Measurements from ENCODE around the gene XPO6. TPM values are rescaled to one million over a fixed set of nuclear protein-coding genes. Genes with fewer than 3 reads are reported as not detected.

Gene XPO6
- total and polyA plus RNA-seq, 3 donors from 2014 or later = 216 to 283 (median 238) TPM

DNA sequence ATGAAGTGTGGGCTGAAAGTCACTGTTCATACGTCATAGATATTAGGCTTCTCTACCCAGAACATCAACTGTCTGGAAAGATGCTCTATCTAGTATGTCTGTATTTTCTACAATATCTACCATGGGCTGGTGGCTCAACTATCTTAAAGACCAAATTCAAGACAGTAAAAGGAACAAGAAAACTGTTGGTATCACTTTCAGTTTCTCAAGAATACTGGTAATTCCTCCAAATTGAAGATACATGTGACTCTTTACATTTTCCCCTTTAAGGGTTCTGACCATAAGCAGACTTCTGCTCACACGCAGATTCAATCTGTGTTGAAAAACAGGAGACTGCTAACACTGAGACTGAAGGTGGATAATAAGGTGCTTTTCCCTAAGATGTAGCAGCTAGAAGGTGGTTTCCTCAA is 24.2 kb downstream of the XPO6 start:
- Histone ChIP-seq H3K27ac (no peak overlapping the region), H3K4me1 (peaks cover 15% of the 10 kb centered on the region)

DNA sequence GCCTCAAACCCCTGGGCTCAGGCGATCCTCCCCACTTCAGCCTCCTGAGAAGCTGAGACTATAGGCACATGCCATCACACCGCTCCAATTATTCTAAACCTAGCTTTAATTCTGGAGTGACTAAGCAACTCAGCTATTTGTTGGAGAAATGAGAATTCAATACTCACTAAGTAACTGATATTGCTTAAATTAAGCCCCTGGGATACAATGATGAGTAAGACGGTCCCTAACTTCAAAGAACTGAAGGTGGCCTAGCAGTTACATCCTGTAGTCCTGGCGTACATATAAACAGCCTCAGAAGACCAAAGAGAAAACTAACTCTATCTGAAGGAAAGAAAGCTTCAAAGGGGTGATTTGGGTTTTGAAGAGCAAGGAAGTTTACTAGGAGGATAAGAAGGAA is 25.0 kb downstream of the XPO6 start:
- Histone ChIP-seq H3K4me3 (no peak overlapping the region), H3K27me3 (no peaks in the 10 kb centered on the region), H3K4me1 (peaks cover 17% of the 10 kb centered on the region), H3K27ac (no peak overlapping the region), H3K36me3 (ENCODE audit: low read depth, missing control alignments) (no peaks in the 10 kb centered on the region), H3K9me3 (no peaks in the 10 kb centered on the region)
- WGBS, 2 donors = 94 to 96% methylated on average over 4 of the region's 4 CpGs
- intact Hi-C loops (cut with DNase I; ENCODE audit: low total_unique reads) = no loop called here
- TF ChIP-seq, protein P1, sequence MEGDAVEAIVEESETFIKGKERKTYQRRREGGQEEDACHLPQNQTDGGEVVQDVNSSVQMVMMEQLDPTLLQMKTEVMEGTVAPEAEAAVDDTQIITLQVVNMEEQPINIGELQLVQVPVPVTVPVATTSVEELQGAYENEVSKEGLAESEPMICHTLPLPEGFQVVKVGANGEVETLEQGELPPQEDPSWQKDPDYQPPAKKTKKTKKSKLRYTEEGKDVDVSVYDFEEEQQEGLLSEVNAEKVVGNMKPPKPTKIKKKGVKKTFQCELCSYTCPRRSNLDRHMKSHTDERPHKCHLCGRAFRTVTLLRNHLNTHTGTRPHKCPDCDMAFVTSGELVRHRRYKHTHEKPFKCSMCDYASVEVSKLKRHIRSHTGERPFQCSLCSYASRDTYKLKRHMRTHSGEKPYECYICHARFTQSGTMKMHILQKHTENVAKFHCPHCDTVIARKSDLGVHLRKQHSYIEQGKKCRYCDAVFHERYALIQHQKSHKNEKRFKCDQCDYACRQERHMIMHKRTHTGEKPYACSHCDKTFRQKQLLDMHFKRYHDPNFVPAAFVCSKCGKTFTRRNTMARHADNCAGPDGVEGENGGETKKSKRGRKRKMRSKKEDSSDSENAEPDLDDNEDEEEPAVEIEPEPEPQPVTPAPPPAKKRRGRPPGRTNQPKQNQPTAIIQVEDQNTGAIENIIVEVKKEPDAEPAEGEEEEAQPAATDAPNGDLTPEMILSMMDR (IDR thresholded peaks at IDR 0.05) = no peak
- no peak for TF ChIP-seq POLR2A (IDR thresholded peaks at IDR 0.05)
- no peak for DNase-seq

More for the DNA sequence above, 24.2 kb downstream of the XPO6 start:
- 66 to 75% methylated on average over 2 of the region's 2 CpGs for WGBS, 2 donors
- TF ChIP-seq, protein P1 (IDR thresholded peaks at IDR 0.05) = no peak
- TF ChIP-seq POLR2A (IDR thresholded peaks at IDR 0.05) = no peak
- no peak for DNase-seq
- H3K36me3 ChIP-seq (ENCODE audit: low read depth, missing control alignments) = no peaks in the 10 kb centered on the region
- no peaks in the 10 kb centered on the region for H3K27me3 ChIP-seq
- H3K4me3 ChIP-seq = no peak overlapping the region
- intact Hi-C loops (cut with DNase I; ENCODE audit: low total_unique reads) = no loop called here
- H3K9me3 ChIP-seq = no peaks in the 10 kb centered on the region

DNA sequence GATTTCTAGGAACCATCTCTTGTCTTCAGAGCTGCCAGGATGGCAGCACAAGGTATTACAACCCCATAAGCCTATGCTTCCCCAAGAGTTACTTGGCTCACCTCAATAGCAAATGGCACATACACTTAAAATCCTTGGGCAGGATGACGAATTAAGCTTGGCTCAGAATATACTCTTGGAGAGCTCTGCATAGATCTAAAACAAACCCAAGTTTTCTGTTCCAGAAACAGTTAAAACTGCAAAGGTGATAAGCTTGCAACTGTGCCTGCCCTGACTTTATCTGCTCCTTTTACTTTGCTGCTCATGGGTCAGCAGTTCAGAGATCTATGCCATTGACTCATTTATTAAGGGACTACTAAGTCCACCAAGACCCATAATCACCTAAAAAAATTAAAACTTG is 26.1 kb downstream of the XPO6 start:
- WGBS, 2 donors = 81 to 89% methylated on average over 1 of the region's 1 CpG
- H3K4me3 ChIP-seq = no peak overlapping the region
- H3K4me1 ChIP-seq = peaks cover 27% of the 10 kb centered on the region
- H3K36me3 ChIP-seq (ENCODE audit: low read depth, missing control alignments) = no peaks in the 10 kb centered on the region
- no peak overlapping the region for H3K27ac ChIP-seq
- H3K9me3 ChIP-seq = no peaks in the 10 kb centered on the region
- intact Hi-C loops (cut with DNase I; ENCODE audit: low total_unique reads) = no loop called here
- no peak for DNase-seq
- no peaks in the 10 kb centered on the region for H3K27me3 ChIP-seq
- TF ChIP-seq POLR2A (IDR thresholded peaks at IDR 0.05) = no peak
- TF ChIP-seq, protein P1 (IDR thresholded peaks at IDR 0.05) = no peak

DNA sequence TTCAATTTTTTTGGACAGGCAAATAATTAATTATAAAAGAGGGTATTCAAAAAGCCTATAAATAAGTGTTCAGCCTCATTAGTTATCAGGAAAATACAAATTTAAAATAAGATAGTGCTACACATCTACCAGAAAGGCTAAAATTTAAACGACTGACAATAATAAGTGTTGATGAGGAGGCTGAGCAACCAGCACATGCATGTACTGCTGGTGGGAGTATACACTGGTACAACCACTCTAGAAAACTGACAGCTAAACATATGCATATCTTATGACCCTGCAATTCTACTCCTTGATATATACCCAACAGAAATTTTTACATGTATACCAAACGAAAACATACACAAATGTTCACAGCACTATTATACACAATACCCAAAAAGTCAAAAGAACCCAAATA is 27.1 kb downstream of the XPO6 start:
- intact Hi-C loops (cut with DNase I; ENCODE audit: low total_unique reads) = no loop called here
- peaks cover 27% of the 10 kb centered on the region for H3K4me1 ChIP-seq
- H3K4me3 ChIP-seq = no peak overlapping the region
- no peak overlapping the region for H3K27ac ChIP-seq
- no peaks in the 10 kb centered on the region for H3K36me3 ChIP-seq (ENCODE audit: low read depth, missing control alignments)
- no peaks in the 10 kb centered on the region for H3K9me3 ChIP-seq
- 98 to 100% methylated on average over 2 of the region's 2 CpGs for WGBS, 2 donors
- H3K27me3 ChIP-seq = no peaks in the 10 kb centered on the region
- no peak for TF ChIP-seq POLR2A (IDR thresholded peaks at IDR 0.05)
- TF ChIP-seq, protein P1 (IDR thresholded peaks at IDR 0.05) = no peak
- DNase-seq = no peak

DNA sequence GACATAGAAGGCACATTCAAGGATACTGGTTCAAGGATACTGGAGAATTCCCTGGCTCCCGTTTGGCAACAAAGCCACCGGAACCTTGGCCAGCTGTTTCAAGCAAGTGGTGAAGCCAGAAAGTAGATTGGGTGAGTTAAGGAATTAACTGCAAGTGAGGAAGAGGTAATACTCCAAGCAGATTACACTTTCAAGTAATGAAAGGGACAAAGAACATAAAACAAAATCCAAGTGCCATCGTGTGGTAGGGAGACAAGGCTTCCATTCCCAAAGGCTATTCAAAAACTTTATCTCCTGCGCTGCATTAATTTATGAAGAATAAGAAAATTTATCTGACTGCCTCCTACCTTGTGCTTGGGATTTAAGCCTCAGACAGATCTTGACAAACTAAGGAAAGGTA is 27.8 kb downstream of the XPO6 start:
- Histone ChIP-seq H3K36me3 (ENCODE audit: low read depth, missing control alignments) (no peaks in the 10 kb centered on the region), H3K27me3 (no peaks in the 10 kb centered on the region), H3K4me3 (no peak overlapping the region), H3K9me3 (no peaks in the 10 kb centered on the region), H3K27ac (no peak overlapping the region), H3K4me1 (peaks cover 27% of the 10 kb centered on the region)
- intact Hi-C loops (cut with DNase I; ENCODE audit: low total_unique reads) = no loop called here
- TF ChIP-seq, protein P1 (IDR thresholded peaks at IDR 0.05) = no peak
- no peak for TF ChIP-seq POLR2A (IDR thresholded peaks at IDR 0.05)
- WGBS, 2 donors = 58 to 61% methylated on average over 4 of the region's 4 CpGs
- no peak for DNase-seq

Data from testis (tissue), 3 donors.